Inferior parietal cortex (tissue), 1 donor: ENCODE results near the gene TP53I3.
"Not testable (repeated sequence)": the region's sequence is repeated elsewhere in the genome, so short reads cannot be mapped to it uniquely, and the experiment has no call there.

ENCODE experiments used
- DNase-seq: peaks from one replicate; pipeline ENCODE4 v3.0.0-alpha.2; 2016; ENCODE audit errors: extremely low spot score

Gene TP53I3

GRCh38 chr2:24100732-24101131, 16.1 kb upstream of the TP53I3 start:
- not testable (repeated sequence) for DNase-seq

- not testable (repeated sequence) for DNase-seq
These were observed 10.6 kb upstream of the TP53I3 start for GRCh38 chr2:24095171-24095677.

DNA sequence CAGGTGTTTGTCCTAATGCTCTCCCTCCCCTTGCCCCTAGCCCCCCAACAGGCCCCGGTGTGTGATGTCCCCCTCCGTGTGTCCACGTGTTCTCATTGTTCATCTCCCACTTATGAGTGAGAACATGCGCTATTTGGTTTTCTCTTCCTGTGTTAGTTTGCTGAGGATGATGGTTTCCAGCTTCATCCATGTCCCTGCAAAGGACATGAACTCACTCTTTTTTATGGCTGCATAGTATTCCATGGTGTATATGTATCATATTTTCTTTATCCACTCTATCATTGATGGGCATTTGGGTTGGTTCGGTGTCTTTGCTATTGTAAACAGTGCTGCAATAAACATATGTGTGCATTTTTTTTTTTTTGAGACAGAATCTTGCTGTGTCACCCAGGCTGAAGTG, 8.6 kb upstream of the TP53I3 start:
- DNase-seq: not testable (repeated sequence)

GRCh38 chr2:24088821-24089359, 4.3 kb upstream of the TP53I3 start:
- no peak for DNase-seq

DNA sequence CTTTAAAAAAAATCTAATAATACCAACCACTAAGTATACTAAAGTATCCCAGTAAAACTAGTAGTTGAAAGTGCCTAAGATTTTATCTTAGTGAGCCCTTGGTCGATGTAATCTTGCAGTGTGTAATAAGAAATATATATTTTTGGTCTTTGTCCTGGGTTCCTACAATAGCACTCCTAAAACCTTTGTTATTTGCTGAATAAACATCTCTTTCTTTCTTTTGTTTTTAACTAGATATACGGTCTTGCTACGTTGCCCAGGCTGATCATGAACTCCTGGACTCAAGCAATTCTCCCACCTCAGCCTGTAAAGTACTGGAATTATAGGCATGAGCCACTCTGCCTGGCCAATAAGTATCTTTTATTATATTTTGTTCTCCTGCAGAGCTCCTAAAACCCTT, 2.4 kb upstream of the TP53I3 start:
- no peak for DNase-seq

- DNase-seq: no peak
These were observed 1.6 kb upstream of the TP53I3 start for GRCh38 chr2:24086241-24086640.

GRCh38 chr2:24085200-24085489, 511 bp upstream of the TP53I3 start:
- no peak for DNase-seq

DNA sequence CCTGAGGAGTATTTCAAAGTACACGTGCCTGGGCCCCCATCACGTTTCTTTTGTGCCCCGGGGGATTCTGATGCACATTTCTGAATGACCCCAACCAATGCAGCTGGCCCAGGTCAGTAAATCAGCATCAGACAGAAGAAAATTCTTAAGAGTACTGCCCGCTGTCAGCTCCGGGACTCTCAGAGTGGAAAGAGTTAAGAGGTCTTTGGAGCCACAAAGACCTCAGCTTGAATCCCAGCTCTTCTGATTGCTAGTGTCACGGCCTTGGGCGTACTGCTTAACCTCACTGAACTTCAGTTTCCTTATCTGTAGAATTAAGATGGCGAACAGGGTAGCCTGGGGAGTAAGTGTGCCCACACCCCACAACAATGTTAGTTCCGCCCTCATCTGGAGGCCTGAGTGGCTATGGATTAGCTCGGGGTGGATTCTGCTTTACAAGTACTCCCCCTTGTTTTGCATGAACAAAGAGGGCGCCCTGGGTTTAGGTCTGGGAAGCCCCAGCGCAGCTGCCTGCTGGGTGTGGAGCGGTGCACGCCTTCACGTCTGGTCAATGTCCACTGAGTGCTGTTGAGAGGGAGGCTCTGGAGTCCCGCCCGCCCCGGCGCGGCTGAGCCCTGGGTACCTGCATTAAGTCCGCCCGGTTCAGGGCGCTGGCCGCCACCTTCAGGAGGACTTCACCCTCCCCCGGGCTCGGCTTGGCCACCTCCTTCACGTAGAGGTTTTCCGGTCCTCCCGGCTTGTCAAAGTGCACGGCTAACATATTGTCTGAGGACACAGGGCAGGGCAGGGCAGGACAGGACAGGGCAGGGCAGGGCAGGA, 858 bp downstream of the TP53I3 start:
- peak; percentile 50 for DNase-seq

DNA sequence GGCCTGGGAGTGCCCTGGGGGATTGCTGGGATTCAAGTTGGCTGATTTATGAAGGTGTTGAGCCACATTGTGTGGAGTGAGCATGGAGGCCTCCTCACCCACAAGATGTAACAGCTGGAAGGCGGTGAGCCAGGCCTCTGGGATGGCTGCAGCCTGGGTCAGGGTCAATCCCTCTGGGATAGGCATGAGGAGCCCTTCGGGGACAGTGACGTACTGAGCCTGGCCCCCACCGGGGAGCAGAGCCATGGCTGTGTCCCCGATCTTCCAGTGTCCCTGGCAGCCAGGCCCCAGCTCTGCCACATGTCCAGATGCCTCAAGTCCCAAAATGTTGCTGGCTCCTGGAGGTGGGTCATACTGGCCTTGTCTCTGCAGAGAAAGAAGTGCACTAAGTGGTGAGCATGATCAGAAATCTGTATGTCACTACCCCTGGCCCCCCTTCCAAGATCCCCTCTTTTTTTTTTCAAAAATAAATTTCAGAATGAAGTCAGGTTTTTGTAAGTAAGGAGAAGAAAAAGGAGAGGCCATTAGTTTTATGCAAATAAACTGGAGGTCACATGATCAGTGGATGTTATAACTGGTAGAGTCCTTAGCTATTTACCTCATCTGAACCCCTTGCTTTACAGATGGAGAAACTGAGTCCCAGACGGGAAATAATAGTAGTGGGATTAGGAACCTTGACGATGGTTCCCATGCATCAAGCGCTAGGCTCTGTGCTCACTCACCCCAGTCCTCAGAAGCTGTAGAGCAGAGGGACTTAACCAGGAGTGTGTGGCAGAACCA, 1.7 kb downstream of the TP53I3 start:
- no peak for DNase-seq

DNA sequence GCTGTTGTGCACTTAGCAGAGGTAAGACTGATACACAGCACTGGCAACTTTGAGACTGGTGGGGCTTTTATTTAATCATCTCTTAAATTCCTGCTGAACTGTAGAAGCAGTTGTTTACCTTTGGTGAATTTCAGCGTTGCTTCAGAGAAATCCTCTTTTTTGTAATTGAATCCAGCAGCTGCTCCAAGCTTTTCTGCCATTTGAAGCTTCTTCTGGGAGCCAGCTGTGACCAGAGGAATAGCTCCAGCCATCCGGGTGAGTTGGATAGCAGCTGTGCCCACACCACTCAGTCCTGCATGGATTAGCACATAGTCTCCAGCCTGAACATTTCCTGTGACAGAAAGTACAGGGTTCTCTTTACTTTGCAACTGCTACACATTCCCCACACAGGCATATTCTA, 3.9 kb downstream of the TP53I3 start:
- DNase-seq: no peak

GRCh38 chr2:24077879-24078278, 6.8 kb downstream of the TP53I3 start:
- DNase-seq: no peak

GRCh38 chr2:24077535-24077877, 7.1 kb downstream of the TP53I3 start:
- DNase-seq: peak; percentile 8

DNA sequence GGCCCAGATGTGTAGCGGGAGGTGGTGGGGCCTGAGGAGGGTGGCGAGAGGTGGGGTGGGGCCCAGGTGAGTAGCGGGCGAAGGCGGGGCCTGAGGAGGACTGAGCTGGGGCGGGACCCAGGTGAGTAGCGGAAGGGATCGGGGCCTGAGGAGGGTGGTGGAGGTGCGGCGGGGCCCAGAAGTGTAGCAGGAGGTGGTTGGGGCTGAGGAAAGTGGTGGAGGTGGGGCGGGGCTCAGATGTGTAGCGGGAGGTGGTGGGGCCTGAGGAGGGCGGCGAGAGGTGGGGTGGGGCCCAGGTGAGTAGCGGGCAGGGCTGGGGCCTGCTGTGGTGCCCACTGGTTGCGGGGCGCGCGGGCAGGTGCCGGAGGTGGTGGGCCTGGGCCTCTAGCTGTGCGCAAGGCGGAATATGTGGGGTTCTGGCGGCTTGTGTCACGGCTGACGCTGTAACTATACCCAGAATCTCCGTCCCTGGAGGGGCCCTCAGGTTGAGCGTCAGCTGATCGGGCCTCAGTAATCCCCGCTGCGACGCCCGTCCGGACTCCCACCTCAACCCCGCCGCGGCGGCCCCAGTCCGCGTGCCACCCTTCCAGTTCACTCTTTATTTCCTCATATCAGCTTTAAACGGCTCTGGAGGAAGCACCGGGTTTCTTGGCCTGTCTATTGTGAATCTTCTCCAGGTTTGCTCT, 7.6 kb downstream of the TP53I3 start:
- DNase-seq: peak; percentile 25

DNA sequence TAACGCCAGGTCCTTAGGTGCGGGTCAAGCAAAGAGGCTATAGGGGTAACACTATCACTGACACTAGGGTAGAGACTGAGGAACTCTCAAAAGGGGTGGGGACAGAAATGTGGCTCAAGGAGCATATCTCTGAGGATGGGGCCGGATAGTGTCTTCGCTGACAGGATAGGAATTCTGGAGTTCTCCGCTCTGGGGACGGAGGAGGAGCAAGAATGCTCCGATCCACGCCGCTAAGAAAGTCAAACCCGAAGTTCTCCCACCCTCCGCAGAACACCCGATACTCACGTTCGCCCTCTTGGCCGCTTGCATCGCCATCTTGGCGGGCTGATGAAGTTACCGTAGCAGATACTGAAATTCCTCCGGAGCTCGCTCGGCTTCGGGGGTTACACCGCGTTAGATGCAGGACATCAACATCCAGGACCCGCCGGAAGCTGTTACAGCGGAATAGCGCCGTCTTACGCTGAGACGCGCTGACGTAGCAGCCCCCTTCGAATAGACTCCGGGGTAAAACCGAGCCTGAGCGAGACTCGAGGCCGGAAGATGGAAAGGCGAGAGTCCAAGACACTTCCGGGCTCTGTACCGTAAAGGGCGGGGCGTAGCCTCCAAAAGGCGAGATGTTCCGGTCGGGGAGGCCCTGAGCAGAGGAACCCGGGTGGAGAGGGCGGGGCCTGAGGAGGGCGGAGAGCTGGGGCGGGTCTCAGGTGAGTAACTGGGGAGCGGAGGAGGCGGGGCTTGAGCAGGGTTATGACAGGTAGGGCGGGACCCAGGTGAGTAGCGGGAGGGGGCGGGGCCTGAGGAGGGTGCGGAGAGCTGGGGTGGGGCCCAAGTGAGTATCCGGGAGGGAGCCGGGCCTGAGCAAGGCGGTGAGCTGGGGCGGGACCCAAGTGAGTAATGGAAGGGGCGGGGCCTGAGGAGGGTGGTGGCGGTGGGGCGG, 8.5 kb downstream of the TP53I3 start, which contains the start of gene SF3B6:
SF3B6 (minus strand) TSS at position 412 of the 934 bp plus-strand sequence; CDS start at position 315, 97 bp downstream.
- peak; percentile 99 for DNase-seq

GRCh38 chr2:24075259-24075658, 9.4 kb downstream of the TP53I3 start:
- no peak for DNase-seq

DNA sequence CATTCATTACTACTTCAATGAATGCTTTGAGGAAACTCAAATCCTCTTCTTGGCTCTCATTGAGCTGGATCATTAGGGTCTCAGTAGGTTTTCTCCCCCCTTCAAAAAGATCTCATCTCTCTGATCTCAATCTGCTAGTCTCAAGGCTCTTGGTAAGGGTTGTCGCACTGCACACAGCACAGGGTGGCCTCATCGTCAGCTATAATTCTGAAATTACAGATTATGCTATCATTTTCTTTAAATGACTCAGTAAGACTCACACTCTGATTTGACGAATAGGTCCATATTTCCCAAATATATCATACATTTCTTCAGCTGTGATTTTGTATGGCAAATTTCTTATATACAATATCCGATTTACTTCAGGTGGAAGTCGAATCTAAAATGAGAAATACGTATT, 10.8 kb downstream of the TP53I3 start:
- no peak for DNase-seq

DNA sequence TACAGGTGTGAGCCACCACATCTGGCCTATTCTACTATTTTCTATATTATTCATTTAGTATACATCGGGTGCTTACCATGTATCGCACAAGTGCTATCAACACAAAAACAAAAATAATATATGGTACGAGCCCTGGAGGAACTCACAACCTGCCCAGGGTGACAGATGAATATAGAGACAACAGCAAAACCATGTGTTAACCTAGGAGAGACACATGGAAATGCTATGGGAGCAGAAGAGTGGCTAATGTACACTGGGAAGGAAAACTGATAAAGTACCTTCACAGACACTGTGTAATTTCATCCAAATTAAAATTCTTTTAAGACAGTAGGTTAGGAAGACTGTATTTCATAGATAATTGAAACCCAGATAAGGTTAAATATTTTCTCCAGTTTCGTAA, 12.4 kb downstream of the TP53I3 start:
- no peak for DNase-seq

GRCh38 chr2:24065341-24065740, 19.3 kb downstream of the TP53I3 start:
- DNase-seq: no peak

DNA sequence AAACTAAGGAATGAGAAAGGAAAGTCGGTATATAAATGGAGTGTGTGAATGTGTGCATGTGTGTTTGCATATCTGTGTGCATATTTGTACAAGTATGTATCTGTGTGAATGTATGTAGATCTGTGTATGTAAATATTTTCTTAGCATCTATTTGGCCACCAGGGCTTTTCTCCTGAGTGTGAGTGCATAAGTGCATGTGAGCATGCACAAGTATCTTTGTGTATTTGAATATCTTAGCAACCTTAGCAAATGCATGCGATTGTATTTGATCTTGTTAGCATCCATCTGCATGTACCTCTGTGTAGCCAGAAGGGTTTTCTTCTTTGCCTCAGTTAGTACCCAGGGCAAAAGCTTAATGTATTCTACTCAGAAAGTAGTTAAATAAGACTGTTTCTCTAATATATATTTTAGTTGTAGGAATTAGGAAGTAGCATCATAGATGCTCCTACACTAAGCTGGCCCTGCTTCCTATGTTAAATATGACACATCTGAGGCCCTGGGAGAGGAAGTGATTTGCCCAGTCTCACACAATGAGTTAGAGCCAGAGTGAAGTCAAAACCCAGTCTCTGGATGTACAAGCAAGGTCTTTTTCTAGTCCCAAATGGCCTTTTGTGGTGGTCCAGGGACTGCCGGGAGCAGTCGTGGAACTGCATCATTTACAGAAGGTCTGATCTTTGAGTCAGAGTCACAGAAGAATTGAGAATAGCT, 25.9 kb downstream of the TP53I3 start:
- no peak for DNase-seq

DNA sequence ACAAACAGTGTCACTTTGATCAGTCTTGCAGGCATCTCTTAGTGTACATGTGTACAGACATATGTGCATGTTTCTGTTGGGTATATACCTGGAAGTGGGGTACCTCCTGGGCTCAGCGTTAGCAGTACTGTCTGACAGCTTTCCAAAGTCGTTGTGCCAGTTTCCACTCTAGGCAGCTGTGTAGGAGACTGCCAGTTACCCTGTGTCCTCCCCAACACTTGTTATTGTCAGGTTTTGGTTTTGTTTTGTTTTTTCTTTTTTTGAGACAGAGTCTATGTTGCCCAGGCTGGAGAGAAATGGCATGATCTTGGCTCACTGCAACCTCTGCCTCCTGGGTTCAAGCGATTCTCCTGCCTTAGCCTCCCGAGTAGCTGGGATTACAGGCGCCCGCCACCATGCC, 28.9 kb downstream of the TP53I3 start:
- DNase-seq: no peak
